Stimulated activated naive CD4-positive, alpha-beta T cell (primary cell): ENCODE data around the gene ENOX2.
"Not testable (repeated sequence)": the region's sequence is repeated elsewhere in the genome, so short reads cannot be mapped to it uniquely, and the experiment has no call there.

Experiments used
- DNase-seq, 6 experiments: peaks; one replicate each; lab custom pipeline; 2025; lab: John Stamatoyannopoulos, UW

The ENOX2 gene

DNA sequence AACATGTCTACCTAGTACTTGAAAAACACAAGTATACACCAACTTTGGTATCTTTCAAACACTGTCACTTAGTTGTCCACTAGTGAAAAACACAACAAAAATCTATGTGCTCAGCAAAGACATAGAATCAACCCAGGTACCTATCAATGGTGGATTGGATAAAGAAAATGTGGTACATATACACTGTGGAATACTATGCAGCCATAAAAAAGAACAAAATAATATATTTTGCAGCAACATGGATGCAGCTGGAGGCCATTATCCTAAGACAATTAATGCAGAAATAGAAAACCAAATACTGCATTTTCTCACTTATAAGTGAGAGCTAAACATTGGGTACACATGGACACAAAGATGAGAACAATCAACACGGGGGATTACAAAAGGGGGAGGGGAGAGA, 148.7 kb downstream of the ENOX2 start:
- DNase-seq, result no peak

GRCh38 chrX:130746709-130747342, 156.2 kb downstream of the ENOX2 start:
- no peak for DNase-seq

- no peak for DNase-seq
Observed at GRCh38 chrX:130746077-130746476, 156.9 kb downstream of the ENOX2 start.

- DNase-seq, result no peak
Observed at GRCh38 chrX:130741584-130741983, 161.4 kb downstream of the ENOX2 start.

- DNase-seq, result no peak
Observed at GRCh38 chrX:130741151-130741550, 161.9 kb downstream of the ENOX2 start.

DNA sequence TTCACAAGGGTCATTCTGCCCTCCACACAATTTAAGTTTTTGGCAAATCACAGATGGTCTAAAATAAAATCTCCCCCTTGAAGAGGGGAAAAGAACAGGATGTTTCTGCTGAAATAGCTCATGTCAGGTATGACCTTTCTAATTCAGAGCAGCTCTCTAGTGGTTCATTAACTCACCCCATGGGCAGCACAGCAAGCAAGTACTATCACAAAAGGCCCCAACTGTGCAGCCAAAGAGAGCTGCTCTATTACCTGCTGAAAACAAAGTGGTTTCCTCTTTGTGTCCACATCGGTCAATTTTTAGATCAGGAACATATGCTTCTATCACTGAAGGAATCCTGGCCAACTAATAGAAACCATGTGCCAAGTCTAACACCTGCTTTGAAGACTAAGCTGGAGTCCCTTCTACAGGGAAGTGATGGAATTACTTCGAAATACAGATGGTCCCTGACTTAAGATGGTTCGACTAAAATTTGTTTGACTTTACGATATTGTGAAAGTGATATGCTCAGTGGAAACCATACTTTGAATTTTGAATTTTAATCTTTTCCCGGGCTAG, 164.3 kb downstream of the ENOX2 start:
- DNase-seq, result no peak

DNA sequence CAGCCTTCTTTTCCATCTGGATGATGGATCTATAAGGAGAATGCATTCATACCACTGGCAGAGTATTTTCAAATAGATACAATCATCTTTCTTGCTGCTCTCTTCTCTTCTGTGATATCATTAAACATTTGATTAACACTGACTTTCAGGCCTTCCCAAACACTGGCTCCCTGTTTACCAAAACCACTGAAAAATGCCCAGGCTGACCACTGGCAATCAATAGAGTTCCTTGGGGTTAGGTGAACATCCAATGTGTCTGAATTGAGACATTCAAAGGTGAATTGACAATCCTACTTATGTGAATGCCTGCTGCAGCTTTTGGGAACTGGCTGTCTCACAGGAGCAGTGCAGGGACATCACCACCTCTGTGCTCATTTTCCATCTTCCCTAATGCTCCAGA, 168.3 kb downstream of the ENOX2 start:
- no peak for DNase-seq

GRCh38 chrX:130728208-130728607, 174.8 kb downstream of the ENOX2 start:
- DNase-seq, result no peak

- DNase-seq, result no peak
Observed at GRCh38 chrX:130726661-130727060, 176.3 kb downstream of the ENOX2 start.

GRCh38 chrX:130725519-130725918, 177.5 kb downstream of the ENOX2 start:
- DNase-seq, result no peak

- no peak for DNase-seq
Observed at GRCh38 chrX:130719413-130719812, 183.6 kb downstream of the ENOX2 start.

DNA sequence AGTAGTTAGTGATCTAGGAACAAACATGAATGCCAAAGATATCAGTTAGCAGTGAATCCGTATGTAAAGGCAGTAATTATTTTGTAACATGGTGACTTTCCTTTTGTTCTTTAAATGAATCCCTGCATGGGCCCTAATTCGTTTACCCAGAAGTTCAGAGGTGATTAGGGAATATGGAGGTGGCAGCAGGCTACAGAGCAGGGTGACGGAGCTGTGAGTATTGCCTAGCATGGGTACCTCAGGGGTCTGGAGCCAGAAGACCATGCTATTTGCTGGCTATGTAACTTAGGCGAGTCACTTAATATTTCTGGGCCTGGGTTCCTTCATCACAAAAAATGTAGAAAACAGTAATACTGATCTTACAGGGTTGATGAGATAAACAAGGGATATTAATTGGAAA, 184.9 kb downstream of the ENOX2 start:
- DNase-seq, result no peak

DNA sequence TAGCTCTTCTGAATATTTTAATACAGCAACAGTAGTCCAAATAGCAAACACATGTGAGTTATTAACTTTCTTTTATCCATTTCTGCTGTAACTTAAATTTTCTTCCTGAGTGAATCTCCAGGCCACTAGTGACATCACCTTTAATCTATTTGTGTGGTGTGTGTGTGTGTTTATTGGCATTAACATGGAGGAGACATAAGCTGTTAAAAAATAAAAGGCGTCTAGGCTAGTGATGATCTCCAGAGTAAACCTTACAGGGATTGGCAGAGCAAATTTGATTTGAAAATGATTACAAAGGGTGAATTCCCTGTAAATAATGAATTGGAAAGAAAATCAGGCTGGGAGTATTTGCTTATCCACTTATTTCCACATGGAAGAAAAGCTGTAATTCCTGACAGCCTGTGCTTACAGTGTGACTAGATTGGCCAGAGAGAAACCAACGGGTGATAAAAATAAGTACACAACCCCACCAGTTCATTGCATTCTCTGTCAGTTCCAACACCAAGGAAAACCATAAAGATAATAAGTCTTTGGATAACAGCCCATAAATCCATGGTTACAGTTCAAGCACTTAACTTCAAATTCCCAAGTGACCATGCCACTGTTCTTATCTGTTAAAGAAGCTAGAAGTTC, 186.1 kb downstream of the ENOX2 start:
- no peak for DNase-seq

DNA sequence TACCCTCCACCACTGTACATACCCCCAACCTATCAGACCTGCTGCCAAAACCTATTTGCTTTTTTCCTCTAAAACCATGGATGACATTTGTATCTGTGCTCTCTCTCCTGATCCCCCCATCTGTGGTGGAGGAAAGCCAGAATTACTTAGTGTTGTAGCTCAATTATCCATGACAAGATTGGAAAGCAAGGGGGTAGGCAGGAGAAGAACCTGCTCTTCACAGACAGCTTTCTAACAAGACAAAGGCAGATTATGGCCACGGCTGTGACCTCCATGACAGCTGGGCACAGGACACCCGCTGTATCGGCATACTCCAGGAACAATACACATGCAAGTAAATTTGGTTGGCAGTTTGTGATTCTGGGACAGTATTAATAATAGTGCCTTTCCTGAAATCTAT, 186.7 kb downstream of the ENOX2 start:
- DNase-seq, result no peak

DNA sequence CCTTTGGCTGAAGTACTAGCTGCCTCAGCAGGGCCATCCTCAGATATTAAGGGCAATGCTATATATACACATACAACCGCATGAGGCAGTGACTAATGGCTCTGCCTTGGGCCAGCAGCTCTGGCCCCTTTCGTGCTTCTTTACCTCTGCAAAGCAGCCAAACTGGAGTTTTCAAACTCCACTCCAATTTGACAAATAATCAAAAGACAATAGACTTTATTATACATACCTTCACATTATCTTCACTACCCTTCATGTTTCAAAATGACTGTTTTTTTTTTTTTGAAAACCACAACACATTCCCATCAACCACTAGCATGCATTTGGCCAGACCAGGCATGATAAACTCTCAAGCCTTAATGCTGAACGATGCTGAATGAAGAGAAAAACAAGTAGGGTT, 187.7 kb downstream of the ENOX2 start:
- DNase-seq, result no peak

GRCh38 chrX:130714665-130715064, 188.3 kb downstream of the ENOX2 start:
- DNase-seq, result no peak

DNA sequence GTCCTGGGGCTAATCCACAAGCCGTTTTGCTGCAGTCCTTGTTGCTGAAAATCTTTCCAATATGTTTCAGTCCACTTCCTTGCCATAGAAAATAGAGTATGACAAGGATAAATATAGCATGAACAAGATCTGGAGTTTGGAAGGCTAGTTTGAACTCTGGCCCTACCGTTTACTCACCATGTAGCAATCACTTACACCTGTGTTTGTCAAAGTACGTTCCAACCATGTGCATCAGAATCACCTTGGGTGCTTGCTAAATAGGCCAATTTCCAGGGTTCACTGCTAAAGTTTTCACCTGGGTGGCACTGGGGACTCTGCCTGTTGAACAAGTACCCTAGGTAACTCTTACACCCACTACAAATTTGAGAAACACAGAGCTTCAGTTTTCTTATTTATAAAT, 188.9 kb downstream of the ENOX2 start:
- no peak for DNase-seq

DNA sequence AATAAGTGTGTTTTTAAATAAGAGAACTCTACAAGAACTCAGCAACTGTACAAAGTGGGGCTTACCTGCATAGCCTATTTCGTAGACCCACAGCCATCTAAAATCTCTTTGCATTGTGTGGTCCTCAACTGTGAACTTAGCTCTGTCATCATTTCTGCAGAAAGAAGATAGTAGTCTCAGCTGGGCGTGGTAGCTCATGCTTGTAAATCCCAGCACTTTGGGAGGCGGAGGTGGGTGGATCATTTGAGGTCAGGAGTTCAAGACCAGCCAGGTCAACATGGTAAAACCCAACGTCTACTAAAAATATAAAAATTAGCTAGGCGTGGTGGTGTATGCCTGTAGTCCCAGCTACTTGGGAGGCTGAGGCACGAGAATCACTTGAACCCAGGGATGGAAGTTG, 193.8 kb downstream of the ENOX2 start:
- not testable (repeated sequence) for DNase-seq

DNA sequence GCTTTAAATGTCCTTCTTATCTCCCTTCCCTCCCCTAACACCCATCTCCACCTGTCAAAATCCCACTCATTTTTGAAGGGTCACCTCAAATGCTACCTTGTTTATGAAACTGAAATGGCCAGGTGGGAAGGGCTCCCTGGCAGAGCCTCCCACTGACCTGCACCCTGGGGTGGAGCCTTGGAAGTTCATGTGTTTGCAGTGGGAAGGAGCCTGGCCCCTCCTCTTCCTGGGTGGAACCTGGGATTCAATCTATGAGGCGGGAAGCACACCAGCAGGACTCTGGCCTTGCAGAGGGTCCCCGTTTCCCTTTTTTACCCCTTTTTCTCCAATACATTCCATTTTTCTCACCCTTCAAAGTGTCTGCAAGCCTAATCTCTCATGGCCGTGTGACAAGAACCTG, 197.4 kb downstream of the ENOX2 start:
- no peak for DNase-seq

DNA sequence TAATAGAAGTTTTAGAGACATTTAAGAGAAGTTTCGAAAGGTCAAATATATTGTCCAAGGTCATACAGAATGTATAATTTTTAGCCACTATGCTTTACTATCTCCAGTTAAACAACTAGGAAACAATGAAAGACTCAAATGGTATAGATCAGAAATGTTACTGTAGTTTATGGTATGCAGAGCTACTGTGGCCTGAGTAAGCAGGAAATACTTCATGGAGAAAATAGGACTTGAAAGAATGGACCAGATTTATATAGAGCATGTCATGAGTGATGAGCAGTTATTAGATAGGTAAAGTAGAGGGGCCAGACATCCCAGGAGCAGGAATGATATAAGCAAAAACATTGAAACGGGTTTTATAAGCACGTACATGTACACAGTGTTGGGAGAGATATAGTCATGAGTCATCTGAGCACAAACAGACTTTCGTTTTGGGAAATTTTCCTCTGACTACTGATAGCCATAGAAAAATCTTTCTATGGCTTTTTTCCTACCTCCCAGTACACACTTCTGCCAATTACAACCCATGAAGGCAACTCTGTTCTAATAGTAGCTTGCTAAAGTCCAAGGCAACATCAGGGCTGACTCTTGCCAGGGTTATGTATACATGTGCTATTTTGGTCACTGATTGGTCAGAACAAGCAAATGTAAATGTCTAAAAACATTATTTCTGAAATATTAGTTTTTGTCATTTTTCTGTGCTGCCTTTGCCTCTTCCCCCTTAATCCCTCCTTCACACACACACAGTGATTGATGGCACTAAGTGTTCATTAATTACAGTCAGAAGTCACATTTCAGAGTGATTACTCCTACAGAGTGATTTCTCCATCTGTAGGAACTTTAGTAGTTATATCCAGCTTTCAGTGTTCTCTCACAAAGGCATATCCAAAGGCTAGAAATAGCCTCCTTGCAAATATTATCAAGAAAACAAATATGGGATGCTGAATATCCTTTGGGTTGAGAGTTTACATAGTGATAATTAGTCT, 198.7 kb downstream of the ENOX2 start:
- no peak for DNase-seq

GRCh38 chrX:130702867-130703707, 199.9 kb downstream of the ENOX2 start:
- DNase-seq, result no peak

GRCh38 chrX:130700629-130701028, 202.4 kb downstream of the ENOX2 start:
- no peak for DNase-seq
